Left lung (tissue), 10 donors: ENCODE measurements around the gene EXOSC9. TPM values are rescaled to one million over a fixed set of nuclear protein-coding genes. Genes with fewer than 3 reads are reported as not detected.

ENCODE experiments used
- ATAC-seq: fragments of 200-7000 bp; cut with Tn5 transposase; one replicate; pipeline ENCODE4 v1.9.1; 2020; ENCODE audit warnings: moderate library complexity
- DNase-seq, 4 donors: peaks; one replicate each; pipeline ENCODE4 v3.0.0-alpha.2; 2013 to 2020
- H3K27ac ChIP-seq, 2 donors: fragments of 200-600 bp; sonication (generic) in 1 of 2; one replicate each; pipeline versions ENCODE4 v1.5.0 to v1.8.0; 2020 to 2021
- H3K27me3 ChIP-seq, 2 donors: fragments of 200-600 bp; sonication (generic) in 1 of 2; one replicate each; pipeline versions ENCODE4 v1.5.0 to v1.8.0; 2020 to 2021
- H3K36me3 ChIP-seq, 2 donors: fragments of 200-600 bp; sonication (generic) in 1 of 2; one replicate each; pipeline versions ENCODE4 v1.5.0 to v1.8.0; 2020 to 2021
- H3K4me1 ChIP-seq, 2 donors: fragments of 200-600 bp; one replicate each; pipeline ENCODE4 v1.8.0; 2021
- H3K4me3 ChIP-seq, 2 donors: fragments of 200-600 bp; sonication (generic) in 1 of 2; one replicate each; pipeline versions ENCODE4 v1.5.0 to v1.8.0; 2020 to 2021; ENCODE audit warnings: mild to moderate bottlenecking in 1 of 2
- H3K9me3 ChIP-seq, 2 donors: fragments of 200-600 bp; sonication (generic) in 1 of 2; one replicate each; pipeline versions ENCODE4 v1.5.0 to v1.8.0; 2020 to 2021
- CTCF ChIP-seq, 2 donors: fragments of 200-600 bp; sonication (generic) in 1 of 2; IDR thresholded peaks; one replicate each; pipeline versions ENCODE4 v1.5.0 to v1.8.0; 2021; ENCODE audit warnings: antibody characterized with exemption in 2 of 2
- intact Hi-C, 2 donors: fragments of 100-400 bp; cut with DNase I; formaldehyde crosslinking; loops; one replicate each; pipeline versions ENCODE4 v1.11.2 to v1.14.2; 2022
- polyA plus RNA-seq, 6 donors: library from polyadenylated mRNA; unstranded; fragments of 120-200 nt; gene quantifications; one replicate each; pipeline ENCODE4 v1.2.1, GENCODE V29; 2013; ENCODE audit not compliant: insufficient read length in 6 of 6
- total RNA-seq, 2 donors: library from RNA; stranded (reverse); fragmentation: NEBNext Ultra II Directional; extraction: Animal tissue kit (Norgen Biotek cat#: 25700); gene quantifications; one replicate each; pipeline ENCODE4 v1.2.1, GENCODE V29; 2021
- donor health status: DM: no; HTN: yes; CAD: no.
- donor health status: DM: no; HTN: no; CAD: no.

EXOSC9 gene
- total and polyA plus RNA-seq, 8 donors: 13.5 to 63.9 (median 57.2) TPM

GRCh38 chr4:121786221-121786620 is 14.9 kb upstream of the EXOSC9 start:
- no peaks in the 10 kb centered on the region for H3K36me3 ChIP-seq
- H3K27me3 ChIP-seq: no peaks in the 10 kb centered on the region
- H3K4me3 ChIP-seq: no peak overlapping the region
- ATAC-seq (no peak), DNase-seq (no peak)
- no peak overlapping the region for H3K27ac ChIP-seq
- no peak for TF ChIP-seq CTCF (IDR thresholded peaks at IDR 0.05)
- peaks cover 0 to 4% of the 10 kb centered on the region in 2 donors for H3K9me3 ChIP-seq
- intact Hi-C loops: no loop called here
- H3K4me1 ChIP-seq: no peaks in the 10 kb centered on the region

GRCh38 chr4:121788896-121789295 is 12.2 kb upstream of the EXOSC9 start:
- DNase-seq (no peak), ATAC-seq (no peak)
- Histone ChIP-seq H3K9me3 (peaks cover 0 to 4% of the 10 kb centered on the region in 2 donors), H3K27ac (no peak overlapping the region), H3K4me3 (no peak overlapping the region), H3K27me3 (no peaks in the 10 kb centered on the region), H3K4me1 (no peaks in the 10 kb centered on the region), H3K36me3 (no peaks in the 10 kb centered on the region)
- intact Hi-C loops: no loop called here
- TF ChIP-seq CTCF (IDR thresholded peaks at IDR 0.05): no peak

GRCh38 chr4:121789455-121789854 is 11.7 kb upstream of the EXOSC9 start:
- intact Hi-C loops: no loop called here
- peaks cover 0 to under 1% of the 10 kb centered on the region in 2 donors for H3K9me3 ChIP-seq
- no peaks in the 10 kb centered on the region for H3K4me1 ChIP-seq
- H3K36me3 ChIP-seq: no peaks in the 10 kb centered on the region
- TF ChIP-seq CTCF (IDR thresholded peaks at IDR 0.05): no peak
- ATAC-seq: no peak
- H3K27me3 ChIP-seq: no peaks in the 10 kb centered on the region
- no peak overlapping the region for H3K4me3 ChIP-seq
- DNase-seq: no peak
- H3K27ac ChIP-seq: no peak overlapping the region

- intact Hi-C loops: no loop called here
- DNase-seq (no peak), ATAC-seq (no peak)
- Histone ChIP-seq H3K27me3 (no peaks in the 10 kb centered on the region), H3K27ac (no peak overlapping the region), H3K4me1 (no peaks in the 10 kb centered on the region), H3K36me3 (no peaks in the 10 kb centered on the region), H3K4me3 (no peak overlapping the region), H3K9me3 (no peaks in the 10 kb centered on the region)
- no peak for TF ChIP-seq CTCF (IDR thresholded peaks at IDR 0.05)
Observed at GRCh38 chr4:121789960-121790829, 10.9 kb upstream of the EXOSC9 start.

- intact Hi-C loops: no loop called here
Observed at GRCh38 chr4:121790976-121791375, 10.1 kb upstream of the EXOSC9 start.

More at GRCh38 chr4:121790976-121791375, 10.1 kb upstream of the EXOSC9 start:
- Histone ChIP-seq H3K4me3 (no peak overlapping the region), H3K4me1 (no peaks in the 10 kb centered on the region), H3K27me3 (no peaks in the 10 kb centered on the region), H3K36me3 (no peaks in the 10 kb centered on the region), H3K9me3 (no peaks in the 10 kb centered on the region), H3K27ac (no peak overlapping the region)
- ATAC-seq (no peak), DNase-seq (no peak)
- TF ChIP-seq CTCF (IDR thresholded peaks at IDR 0.05): no peak
